Adrenal gland (tissue), 5 donors: ENCODE measurements around the gene GH1.
"Not testable (repeated sequence)": the region's sequence is repeated elsewhere in the genome, so short reads cannot be mapped to it uniquely, and the experiment has no call there.

Experiments used
- POLR2A ChIP-seq, 2 donors: fragments of 450-650 bp; IDR thresholded peaks; one replicate each; pipeline ENCODE4 v1.6.1; 2017; ENCODE audit warnings: antibody characterized with exemption in 2 of 2, mild to moderate bottlenecking in 2 of 2, moderate library complexity in 1 of 2
- TF ChIP-seq, protein P1 (sequence below), 6 experiments: fragments of 450-650 bp in 4 of 6; fragments of 200-600 bp in 2 of 6; sonication (generic) in 1 of 6; IDR thresholded peaks; 1 replicate in 5 of 6; 2 replicates in 1 of 6; pipeline versions ENCODE4 v1.5.1 to v1.8.0; 2016 to 2021; ENCODE audit warnings: antibody characterized with exemption in 6 of 6, mild to moderate bottlenecking in 2 of 6, moderate library complexity in 1 of 6
- donor health status: DM: no; HTN: no; CAD: no.

- TF ChIP-seq, protein P1, sequence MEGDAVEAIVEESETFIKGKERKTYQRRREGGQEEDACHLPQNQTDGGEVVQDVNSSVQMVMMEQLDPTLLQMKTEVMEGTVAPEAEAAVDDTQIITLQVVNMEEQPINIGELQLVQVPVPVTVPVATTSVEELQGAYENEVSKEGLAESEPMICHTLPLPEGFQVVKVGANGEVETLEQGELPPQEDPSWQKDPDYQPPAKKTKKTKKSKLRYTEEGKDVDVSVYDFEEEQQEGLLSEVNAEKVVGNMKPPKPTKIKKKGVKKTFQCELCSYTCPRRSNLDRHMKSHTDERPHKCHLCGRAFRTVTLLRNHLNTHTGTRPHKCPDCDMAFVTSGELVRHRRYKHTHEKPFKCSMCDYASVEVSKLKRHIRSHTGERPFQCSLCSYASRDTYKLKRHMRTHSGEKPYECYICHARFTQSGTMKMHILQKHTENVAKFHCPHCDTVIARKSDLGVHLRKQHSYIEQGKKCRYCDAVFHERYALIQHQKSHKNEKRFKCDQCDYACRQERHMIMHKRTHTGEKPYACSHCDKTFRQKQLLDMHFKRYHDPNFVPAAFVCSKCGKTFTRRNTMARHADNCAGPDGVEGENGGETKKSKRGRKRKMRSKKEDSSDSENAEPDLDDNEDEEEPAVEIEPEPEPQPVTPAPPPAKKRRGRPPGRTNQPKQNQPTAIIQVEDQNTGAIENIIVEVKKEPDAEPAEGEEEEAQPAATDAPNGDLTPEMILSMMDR (IDR thresholded peaks at IDR 0.05), result not testable (repeated sequence)
- TF ChIP-seq POLR2A (IDR thresholded peaks at IDR 0.05), result not testable (repeated sequence)
Measured at GRCh38 chr17:63922402-63922801, 3.8 kb upstream of the GH1 start.
